HFFc6 (cell line): ENCODE data around the gene FABP2. TPM values are rescaled to one million over a fixed set of nuclear protein-coding genes. Genes with fewer than 3 reads are reported as not detected.
"Not testable (repeated sequence)": the region's sequence is repeated elsewhere in the genome, so short reads cannot be mapped to it uniquely, and the experiment has no call there.

Experiments
- DNase-seq: peaks from one replicate; pipeline ENCODE4 v3.0.0-alpha.2; 2018
- H3K27ac Mint-ChIP-seq: 2 replicates; pipeline ENCODE4 v1.8.0; 2020; ENCODE audit warnings: mild to moderate bottlenecking, mixed read lengths
- H3K27me3 Mint-ChIP-seq: 2 replicates; pipeline ENCODE4 v1.8.0; 2021; ENCODE audit warnings: mild to moderate bottlenecking, moderate library complexity, mixed read lengths; ENCODE audit not compliant: insufficient read depth
- H3K36me3 Mint-ChIP-seq: 2 replicates; pipeline ENCODE4 v1.8.0; 2021; ENCODE audit warnings: low read depth, mixed read lengths
- H3K4me1 Mint-ChIP-seq: 2 replicates; pipeline ENCODE4 v1.8.0; 2020; ENCODE audit warnings: low read depth, mixed read lengths
- H3K4me3 Mint-ChIP-seq: 2 replicates; pipeline ENCODE4 v1.8.0; 2020; ENCODE audit warnings: mild to moderate bottlenecking, moderate library complexity, mixed read lengths
- H3K9me3 Mint-ChIP-seq: 2 replicates; pipeline ENCODE4 v1.8.0; 2020; ENCODE audit warnings: mild to moderate bottlenecking, mixed read lengths
- long read RNA-seq: library from polyadenylated mRNA; unstranded; transcript quantifications from one replicate; pipeline ENCODE4 v2.0.0, GENCODE V29; 2019
- total RNA-seq, 6 experiments: library from RNA; stranded (reverse); fragmentation: NEBNext Ultra II Directional; extraction: Animal tissue kit (Norgen Biotek cat#: 25700); gene quantifications; 2 replicates in 1 of 6; 3 replicates in 5 of 6; pipeline ENCODE4 v1.2.3, GENCODE V29; 2021
- TF ChIP-seq, protein P1 (sequence below): fragments of 200-600 bp; sonication (generic); IDR thresholded peaks from 2 replicates; pipeline ENCODE4 v1.5.0; 2021; ENCODE audit warnings: antibody characterized with exemption, mild to moderate bottlenecking

Gene FABP2
- total RNA-seq, result not detected
- long read RNA-seq, result 0 reads

GRCh38 chr4:119321921-119322687, at the start of gene FABP2:
Gene FABP2 (minus strand): TSS chr4:119322138. CDS start chr4:119322102, 36 bp downstream.
- Mint-ChIP-seq H3K27me3 (0 out of 2 replicates have a peak, but pooled peaks cover 3% of the 10 kb centered on the region), H3K9me3 (no peaks in the 10 kb centered on the region), H3K36me3 (no peaks in the 10 kb centered on the region), H3K27ac (no peak within 1 kb of the TSS), H3K4me1 (no peaks in the 10 kb centered on the region; the same call in 1 of the 2 replicates), H3K4me3 (no peak within 1 kb of the TSS)
- DNase-seq, result no peak
- TF ChIP-seq, protein P1, sequence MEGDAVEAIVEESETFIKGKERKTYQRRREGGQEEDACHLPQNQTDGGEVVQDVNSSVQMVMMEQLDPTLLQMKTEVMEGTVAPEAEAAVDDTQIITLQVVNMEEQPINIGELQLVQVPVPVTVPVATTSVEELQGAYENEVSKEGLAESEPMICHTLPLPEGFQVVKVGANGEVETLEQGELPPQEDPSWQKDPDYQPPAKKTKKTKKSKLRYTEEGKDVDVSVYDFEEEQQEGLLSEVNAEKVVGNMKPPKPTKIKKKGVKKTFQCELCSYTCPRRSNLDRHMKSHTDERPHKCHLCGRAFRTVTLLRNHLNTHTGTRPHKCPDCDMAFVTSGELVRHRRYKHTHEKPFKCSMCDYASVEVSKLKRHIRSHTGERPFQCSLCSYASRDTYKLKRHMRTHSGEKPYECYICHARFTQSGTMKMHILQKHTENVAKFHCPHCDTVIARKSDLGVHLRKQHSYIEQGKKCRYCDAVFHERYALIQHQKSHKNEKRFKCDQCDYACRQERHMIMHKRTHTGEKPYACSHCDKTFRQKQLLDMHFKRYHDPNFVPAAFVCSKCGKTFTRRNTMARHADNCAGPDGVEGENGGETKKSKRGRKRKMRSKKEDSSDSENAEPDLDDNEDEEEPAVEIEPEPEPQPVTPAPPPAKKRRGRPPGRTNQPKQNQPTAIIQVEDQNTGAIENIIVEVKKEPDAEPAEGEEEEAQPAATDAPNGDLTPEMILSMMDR, result no peak

- not testable (repeated sequence) for H3K4me3 Mint-ChIP-seq, H3K27ac Mint-ChIP-seq, DNase-seq, H3K4me1 Mint-ChIP-seq, H3K9me3 Mint-ChIP-seq, H3K27me3 Mint-ChIP-seq, H3K36me3 Mint-ChIP-seq
Measured at GRCh38 chr4:119370951-119371683, 49.2 kb upstream of the FABP2 start.

DNA sequence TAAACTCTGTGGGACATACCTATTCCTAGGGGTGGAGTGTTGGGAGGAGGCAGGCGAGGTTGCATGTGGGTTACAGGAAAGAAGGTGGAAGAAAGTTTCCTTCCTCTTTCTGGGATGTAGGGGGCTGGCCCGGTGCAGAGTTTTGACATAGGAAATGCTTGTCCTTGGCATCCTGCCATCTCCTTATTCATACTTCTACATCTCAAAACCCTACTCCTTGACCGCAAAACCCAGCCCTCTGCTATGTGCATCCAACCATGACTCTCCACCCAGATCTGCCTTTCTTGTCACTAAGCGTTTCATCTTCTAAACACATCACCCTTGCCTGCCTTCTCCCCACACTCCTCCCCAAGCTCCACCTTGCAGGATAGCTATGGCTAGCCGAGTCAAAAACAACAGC, 48.5 kb upstream of the FABP2 start:
- not testable (repeated sequence) for H3K4me3 Mint-ChIP-seq, H3K27me3 Mint-ChIP-seq, H3K9me3 Mint-ChIP-seq, H3K27ac Mint-ChIP-seq, DNase-seq, H3K36me3 Mint-ChIP-seq, H3K4me1 Mint-ChIP-seq

DNA sequence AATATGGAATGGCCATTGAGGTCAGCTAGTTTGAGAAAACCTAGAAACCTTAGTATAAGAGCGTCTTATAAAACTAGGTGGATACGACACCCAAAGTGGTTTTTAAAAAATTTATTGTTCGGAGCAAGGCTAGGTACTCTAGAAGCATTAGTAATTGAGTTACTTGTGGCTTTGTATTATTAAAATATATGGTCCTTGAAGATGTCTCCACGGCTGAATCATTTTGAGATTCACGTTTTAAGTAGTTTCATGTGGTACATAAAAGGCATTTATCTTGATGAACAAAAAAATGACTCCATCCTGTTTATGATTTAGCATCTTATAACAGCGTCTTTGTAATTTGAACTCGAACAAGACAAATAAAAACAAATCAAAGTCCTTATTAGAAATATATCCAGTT, 44.9 kb upstream of the FABP2 start:
- H3K27ac Mint-ChIP-seq, H3K4me3 Mint-ChIP-seq, H3K36me3 Mint-ChIP-seq, DNase-seq, H3K4me1 Mint-ChIP-seq, H3K9me3 Mint-ChIP-seq, H3K27me3 Mint-ChIP-seq: not testable (repeated sequence)

DNA sequence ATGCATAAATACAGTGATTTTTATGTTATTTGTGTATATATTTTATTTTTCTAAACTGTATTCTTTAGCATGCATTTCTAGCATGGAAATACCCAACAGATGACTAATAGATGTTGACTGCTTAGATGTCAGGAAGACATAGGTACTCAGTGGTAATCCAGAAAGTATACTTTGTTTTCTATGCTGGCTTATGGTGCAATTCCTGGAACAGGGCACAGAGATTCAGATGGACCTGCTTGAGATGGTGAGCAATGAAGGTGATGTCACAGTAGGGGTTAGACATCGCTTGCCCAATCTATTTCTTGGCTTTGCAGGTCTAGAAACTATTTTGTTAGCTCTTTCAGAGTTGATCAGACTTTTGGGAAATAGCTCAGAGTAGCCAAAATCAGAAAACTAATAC, 42.3 kb upstream of the FABP2 start:
- not testable (repeated sequence) for H3K9me3 Mint-ChIP-seq, DNase-seq, H3K4me3 Mint-ChIP-seq, H3K27me3 Mint-ChIP-seq, H3K27ac Mint-ChIP-seq, H3K36me3 Mint-ChIP-seq, H3K4me1 Mint-ChIP-seq

DNA sequence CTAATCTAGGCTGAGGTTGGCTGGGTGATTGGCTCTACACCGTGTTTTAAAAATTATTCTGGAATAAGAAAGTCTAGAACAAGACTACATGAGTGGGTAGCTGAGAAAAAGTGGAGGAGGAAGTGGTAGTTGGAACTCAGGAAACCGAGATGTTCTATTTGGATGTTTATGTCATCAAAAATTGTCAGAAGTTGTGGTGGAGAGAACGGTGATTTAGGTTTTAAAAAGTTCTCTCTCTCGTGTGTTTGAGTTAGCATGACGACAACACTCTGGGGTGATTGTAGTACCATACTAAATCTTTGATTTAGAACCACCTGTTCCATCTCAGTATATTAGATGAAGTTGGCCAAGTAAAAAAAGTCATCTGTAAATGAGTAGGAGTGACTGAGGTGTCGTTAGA, 41.4 kb upstream of the FABP2 start:
- DNase-seq, H3K27ac Mint-ChIP-seq, H3K4me3 Mint-ChIP-seq, H3K36me3 Mint-ChIP-seq, H3K9me3 Mint-ChIP-seq, H3K4me1 Mint-ChIP-seq, H3K27me3 Mint-ChIP-seq: not testable (repeated sequence)

DNA sequence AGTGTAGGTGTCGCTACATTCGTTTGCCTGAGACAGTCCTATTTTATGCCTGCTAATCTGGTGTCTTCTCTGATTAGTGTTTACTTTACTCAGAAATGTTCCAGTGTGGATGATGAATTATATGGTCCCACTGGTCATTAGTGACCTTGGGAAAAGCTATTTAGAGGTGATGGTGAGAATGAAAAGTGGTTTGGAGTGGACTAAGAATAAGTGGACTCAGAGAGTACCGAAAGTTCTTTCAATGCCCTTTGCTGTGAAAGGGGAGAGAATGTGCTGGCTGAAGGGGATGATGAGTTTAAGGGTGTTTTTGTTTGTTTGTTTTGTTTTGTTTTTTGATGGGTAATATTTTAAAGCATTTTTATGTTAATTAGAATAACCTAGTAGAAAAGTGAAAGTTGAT, 40.5 kb upstream of the FABP2 start:
- DNase-seq, H3K4me1 Mint-ChIP-seq, H3K36me3 Mint-ChIP-seq, H3K27ac Mint-ChIP-seq, H3K27me3 Mint-ChIP-seq, H3K9me3 Mint-ChIP-seq, H3K4me3 Mint-ChIP-seq: not testable (repeated sequence)

DNA sequence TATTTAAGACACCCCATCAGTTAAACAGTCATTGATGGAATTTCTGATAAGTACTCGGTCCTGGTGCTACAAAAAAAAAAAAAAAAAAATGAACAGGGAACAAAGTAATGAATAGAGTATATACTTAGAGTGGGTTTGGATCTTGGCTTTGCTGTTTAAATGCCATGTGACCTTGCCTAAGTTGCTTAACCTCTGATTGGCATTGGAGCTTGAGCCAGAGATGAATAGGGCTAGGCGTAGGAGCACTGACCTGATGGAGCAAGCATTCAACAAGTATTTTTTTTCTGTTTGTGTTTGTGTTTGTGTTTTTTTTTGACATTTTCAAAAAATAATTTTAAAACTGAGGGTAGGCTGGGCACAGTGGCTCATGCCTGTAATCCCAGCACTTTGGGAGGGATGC, 37.9 kb upstream of the FABP2 start:
- H3K27ac Mint-ChIP-seq, DNase-seq, H3K36me3 Mint-ChIP-seq, H3K4me3 Mint-ChIP-seq, H3K9me3 Mint-ChIP-seq, H3K27me3 Mint-ChIP-seq: not testable (repeated sequence)
- peaks cover 23% of the 10 kb centered on the region for H3K4me1 Mint-ChIP-seq

- DNase-seq, H3K27ac Mint-ChIP-seq, H3K9me3 Mint-ChIP-seq, H3K36me3 Mint-ChIP-seq, H3K4me3 Mint-ChIP-seq, H3K27me3 Mint-ChIP-seq: not testable (repeated sequence)
- H3K4me1 Mint-ChIP-seq, result peaks cover 23% of the 10 kb centered on the region
Measured at GRCh38 chr4:119356796-119357195, 34.9 kb upstream of the FABP2 start.

- H3K27me3 Mint-ChIP-seq, H3K4me3 Mint-ChIP-seq, H3K9me3 Mint-ChIP-seq, DNase-seq, H3K27ac Mint-ChIP-seq, H3K36me3 Mint-ChIP-seq: not testable (repeated sequence)
- H3K4me1 Mint-ChIP-seq, result peaks cover 23% of the 10 kb centered on the region
Measured at GRCh38 chr4:119356041-119356440, 34.1 kb upstream of the FABP2 start.

DNA sequence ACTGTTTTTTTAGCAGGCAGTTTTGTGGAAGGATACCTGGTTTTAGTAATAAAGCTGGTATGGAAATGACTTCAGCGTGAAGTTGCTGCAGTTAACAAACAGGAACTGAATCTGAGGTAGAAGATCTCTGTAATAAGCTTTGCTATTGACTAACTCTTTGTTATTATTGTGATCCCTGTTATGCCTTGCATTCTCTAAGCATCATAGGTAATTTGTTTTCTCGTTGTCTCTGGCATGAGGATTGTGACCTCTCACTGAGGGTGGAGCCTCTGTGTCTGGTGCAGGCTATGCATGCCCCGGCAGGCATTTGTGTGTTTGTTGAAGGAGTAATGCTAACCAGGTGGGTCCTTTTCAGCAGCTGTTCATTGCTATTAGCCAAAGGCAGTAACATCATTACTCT, 31.4 kb upstream of the FABP2 start:
- not testable (repeated sequence) for H3K4me3 Mint-ChIP-seq, H3K27me3 Mint-ChIP-seq, H3K36me3 Mint-ChIP-seq, DNase-seq, H3K9me3 Mint-ChIP-seq, H3K27ac Mint-ChIP-seq
- H3K4me1 Mint-ChIP-seq, result peaks cover 16% of the 10 kb centered on the region

DNA sequence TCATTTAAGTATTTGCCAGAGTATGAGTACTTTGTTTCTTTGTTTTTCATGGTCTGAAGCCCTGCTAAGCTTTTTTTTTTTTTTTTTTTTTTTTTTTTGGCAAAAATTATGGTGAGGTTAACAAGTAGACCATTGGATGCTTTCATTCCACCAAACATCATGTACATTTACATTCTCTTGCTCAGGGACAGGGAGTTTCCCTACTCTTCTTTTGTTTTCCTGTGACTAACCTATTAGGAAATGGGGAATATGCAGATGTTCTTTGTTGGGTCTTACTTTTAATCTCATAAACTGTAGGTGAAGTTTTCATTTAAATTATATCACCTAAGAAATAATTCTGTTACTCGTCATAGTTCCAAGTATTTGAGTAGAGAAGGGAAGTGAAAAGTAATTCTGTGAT, 26.2 kb upstream of the FABP2 start:
- H3K9me3 Mint-ChIP-seq, DNase-seq, H3K27me3 Mint-ChIP-seq, H3K4me1 Mint-ChIP-seq, H3K36me3 Mint-ChIP-seq, H3K4me3 Mint-ChIP-seq, H3K27ac Mint-ChIP-seq: not testable (repeated sequence)

DNA sequence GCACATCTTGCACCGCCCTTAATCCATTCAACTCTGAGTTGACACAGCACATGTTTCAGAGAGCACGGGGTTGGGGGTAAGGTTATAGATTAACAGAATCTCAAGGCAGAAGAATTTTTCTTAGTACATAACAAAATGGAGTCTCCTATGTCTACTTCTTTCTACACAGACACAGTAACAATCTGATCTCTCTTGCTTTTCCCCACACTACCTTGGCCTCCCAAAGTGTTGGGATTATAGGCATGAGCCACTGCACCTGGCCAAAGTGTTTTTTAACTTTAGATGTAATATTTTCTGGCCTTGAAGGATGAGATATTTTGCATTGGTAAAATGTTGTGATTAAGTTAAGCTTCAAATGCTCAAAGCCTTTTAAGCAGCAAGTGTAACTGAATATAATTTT, 21.4 kb upstream of the FABP2 start:
- H3K4me1 Mint-ChIP-seq, H3K9me3 Mint-ChIP-seq, H3K27me3 Mint-ChIP-seq, H3K27ac Mint-ChIP-seq, H3K4me3 Mint-ChIP-seq, H3K36me3 Mint-ChIP-seq, DNase-seq: not testable (repeated sequence)
